ENCODE data around the gene IGF2.

The IGF2 gene

DNA sequence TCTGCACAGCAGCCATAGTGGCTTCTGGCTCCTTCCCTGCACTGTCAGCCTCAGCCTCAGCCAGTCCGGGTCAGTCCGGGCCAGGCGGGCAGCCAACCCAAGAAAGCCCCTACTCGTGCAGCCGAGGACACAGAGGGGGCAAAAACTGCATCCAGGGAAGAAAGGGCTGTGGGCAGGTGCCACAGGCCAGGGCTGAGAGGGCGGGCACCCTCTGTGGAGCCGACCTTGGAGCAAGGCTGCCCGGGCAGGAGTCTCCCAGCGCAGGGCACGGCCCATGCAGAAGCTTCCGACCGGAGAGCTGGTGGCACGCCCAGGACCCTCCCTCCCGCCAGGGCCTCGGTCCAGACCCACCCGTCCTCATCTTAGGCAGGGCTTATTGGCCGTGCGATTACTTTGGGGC is 42.9 kb upstream of the IGF2 start:
- no peaks in the 10 kb centered on the region for H3K79me2 ChIP-seq (ENCODE audit: insufficient read depth, low read length)
- no peaks in the 10 kb centered on the region for H3F3A ChIP-seq (ENCODE audit: insufficient read depth, low read length)
- H3K27me3 ChIP-seq (ENCODE audit: insufficient read depth, low read length) = no peaks in the 10 kb centered on the region
- no peaks in the 10 kb centered on the region for H3K9me3 ChIP-seq (ENCODE audit: low read length)
- H3K27ac ChIP-seq (ENCODE audit: low read depth, low read length, poor library complexity, severe bottlenecking) = no peak overlapping the region
- no peak for TF ChIP-seq EZH2 (IDR thresholded peaks at IDR 0.05; ENCODE audit: borderline replicate concordance, low read length)
- TF ChIP-seq, protein P1, sequence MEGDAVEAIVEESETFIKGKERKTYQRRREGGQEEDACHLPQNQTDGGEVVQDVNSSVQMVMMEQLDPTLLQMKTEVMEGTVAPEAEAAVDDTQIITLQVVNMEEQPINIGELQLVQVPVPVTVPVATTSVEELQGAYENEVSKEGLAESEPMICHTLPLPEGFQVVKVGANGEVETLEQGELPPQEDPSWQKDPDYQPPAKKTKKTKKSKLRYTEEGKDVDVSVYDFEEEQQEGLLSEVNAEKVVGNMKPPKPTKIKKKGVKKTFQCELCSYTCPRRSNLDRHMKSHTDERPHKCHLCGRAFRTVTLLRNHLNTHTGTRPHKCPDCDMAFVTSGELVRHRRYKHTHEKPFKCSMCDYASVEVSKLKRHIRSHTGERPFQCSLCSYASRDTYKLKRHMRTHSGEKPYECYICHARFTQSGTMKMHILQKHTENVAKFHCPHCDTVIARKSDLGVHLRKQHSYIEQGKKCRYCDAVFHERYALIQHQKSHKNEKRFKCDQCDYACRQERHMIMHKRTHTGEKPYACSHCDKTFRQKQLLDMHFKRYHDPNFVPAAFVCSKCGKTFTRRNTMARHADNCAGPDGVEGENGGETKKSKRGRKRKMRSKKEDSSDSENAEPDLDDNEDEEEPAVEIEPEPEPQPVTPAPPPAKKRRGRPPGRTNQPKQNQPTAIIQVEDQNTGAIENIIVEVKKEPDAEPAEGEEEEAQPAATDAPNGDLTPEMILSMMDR (IDR thresholded peaks at IDR 0.05; ENCODE audit: low read length) = no peak
- no peak overlapping the region for H3K4me3 ChIP-seq (ENCODE audit: low read depth, low read length, poor library complexity, severe bottlenecking)
- H3K9me2 ChIP-seq (ENCODE audit: low read depth, low read length) = no peaks in the 10 kb centered on the region
- no peaks in the 10 kb centered on the region for H3K4me1 ChIP-seq (ENCODE audit: insufficient read depth, low read length, severe bottlenecking)
- no peaks in the 10 kb centered on the region for H4K20me1 ChIP-seq (ENCODE audit: insufficient read depth, low read length)
- H3K4me2 ChIP-seq (ENCODE audit: low read length) = no peak overlapping the region
- no peak overlapping the region for H3K9ac ChIP-seq (ENCODE audit: low read length)
- no peaks in the 10 kb centered on the region for H3K36me3 ChIP-seq (ENCODE audit: insufficient read depth, low read length)
- no peak overlapping the region for H2AFZ ChIP-seq (ENCODE audit: low read length)

DNA sequence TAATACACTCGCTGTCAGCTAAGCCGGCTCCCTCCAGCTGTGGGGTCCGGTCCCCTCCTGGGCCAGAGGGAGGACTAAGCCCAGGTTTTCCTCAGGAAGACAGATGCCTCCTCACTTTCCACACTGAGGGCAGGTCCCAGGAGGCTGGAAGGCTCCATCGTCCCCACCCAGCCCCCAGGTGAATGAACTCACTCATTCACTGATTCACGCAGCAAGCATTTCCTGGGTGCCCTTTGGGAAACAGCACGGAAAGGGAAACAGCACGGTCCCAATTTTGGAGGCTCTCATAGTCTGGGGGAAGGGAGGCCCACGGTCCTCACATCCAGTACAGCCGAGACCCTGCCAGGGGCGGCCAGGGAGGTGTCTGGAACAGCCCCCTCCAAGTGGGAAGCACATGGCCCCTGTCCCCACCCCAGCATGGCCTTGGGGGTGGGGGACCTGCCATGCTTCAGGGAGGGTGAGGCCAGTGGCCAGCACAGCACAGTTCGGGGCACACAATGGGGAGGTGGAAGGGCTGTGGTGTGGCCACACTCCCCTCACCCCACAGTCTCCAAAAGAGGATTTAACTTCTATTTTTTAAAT is 41.7 kb upstream of the IGF2 start:
- no peak overlapping the region for H3K27ac ChIP-seq (ENCODE audit: low read depth, low read length, poor library complexity, severe bottlenecking)
- H3K9me2 ChIP-seq (ENCODE audit: low read depth, low read length) = no peaks in the 10 kb centered on the region
- H3K4me3 ChIP-seq (ENCODE audit: low read depth, low read length, poor library complexity, severe bottlenecking) = no peak overlapping the region
- H4K20me1 ChIP-seq (ENCODE audit: insufficient read depth, low read length) = no peaks in the 10 kb centered on the region
- no peak overlapping the region for H3K9ac ChIP-seq (ENCODE audit: low read length)
- H3K27me3 ChIP-seq (ENCODE audit: insufficient read depth, low read length) = no peaks in the 10 kb centered on the region
- no peaks in the 10 kb centered on the region for H3K9me3 ChIP-seq (ENCODE audit: low read length)
- no peaks in the 10 kb centered on the region for H3F3A ChIP-seq (ENCODE audit: insufficient read depth, low read length)
- TF ChIP-seq EZH2 (IDR thresholded peaks at IDR 0.05; ENCODE audit: borderline replicate concordance, low read length) = no peak
- TF ChIP-seq, protein P1 (IDR thresholded peaks at IDR 0.05; ENCODE audit: low read length) = no peak
- H3K79me2 ChIP-seq (ENCODE audit: insufficient read depth, low read length) = no peaks in the 10 kb centered on the region
- H3K4me1 ChIP-seq (ENCODE audit: insufficient read depth, low read length, severe bottlenecking) = no peaks in the 10 kb centered on the region
- no peak overlapping the region for H2AFZ ChIP-seq (ENCODE audit: low read length)
- no peaks in the 10 kb centered on the region for H3K36me3 ChIP-seq (ENCODE audit: insufficient read depth, low read length)
- no peak overlapping the region for H3K4me2 ChIP-seq (ENCODE audit: low read length)

DNA sequence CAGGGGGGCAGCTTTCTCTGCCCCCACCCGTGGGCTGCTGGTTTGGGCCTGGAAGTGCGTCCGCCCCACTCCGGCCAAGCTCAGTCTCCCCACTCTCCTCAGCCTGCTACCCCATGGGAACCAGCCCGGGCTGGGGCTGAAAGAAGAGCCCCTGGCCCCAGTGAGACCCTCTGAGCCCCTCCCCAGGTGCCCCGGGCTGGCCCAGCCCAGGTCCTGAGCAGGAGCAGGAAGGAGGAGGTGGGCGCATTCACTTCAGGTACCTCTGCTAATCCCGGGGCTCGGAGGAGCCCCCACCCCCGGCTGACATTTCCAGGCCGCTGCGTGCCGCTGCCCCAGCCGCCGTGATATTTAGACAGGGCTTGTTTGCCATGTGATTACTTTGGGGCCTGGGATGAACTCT is 41.2 kb upstream of the IGF2 start:
- Histone ChIP-seq H3K9ac (ENCODE audit: low read length) (no peak overlapping the region), H3F3A (ENCODE audit: insufficient read depth, low read length) (no peaks in the 10 kb centered on the region), H3K79me2 (ENCODE audit: insufficient read depth, low read length) (no peaks in the 10 kb centered on the region), H3K27ac (ENCODE audit: low read depth, low read length, poor library complexity, severe bottlenecking) (no peak overlapping the region), H3K9me2 (ENCODE audit: low read depth, low read length) (no peaks in the 10 kb centered on the region), H3K4me3 (ENCODE audit: low read depth, low read length, poor library complexity, severe bottlenecking) (no peak overlapping the region), H3K36me3 (ENCODE audit: insufficient read depth, low read length) (no peaks in the 10 kb centered on the region), H4K20me1 (ENCODE audit: insufficient read depth, low read length) (no peaks in the 10 kb centered on the region), H3K4me2 (ENCODE audit: low read length) (no peak overlapping the region), H3K4me1 (ENCODE audit: insufficient read depth, low read length, severe bottlenecking) (no peaks in the 10 kb centered on the region), H2AFZ (ENCODE audit: low read length) (no peak overlapping the region), H3K27me3 (ENCODE audit: insufficient read depth, low read length) (no peaks in the 10 kb centered on the region), H3K9me3 (ENCODE audit: low read length) (no peaks in the 10 kb centered on the region)
- TF ChIP-seq, protein P1 (IDR thresholded peaks at IDR 0.05; ENCODE audit: low read length) = no peak
- no peak for TF ChIP-seq EZH2 (IDR thresholded peaks at IDR 0.05; ENCODE audit: borderline replicate concordance, low read length)

All from OCI-LY1 (cell line).